Stimulated activated CD8-positive, alpha-beta memory T cell treated with anti-CD3 and anti-CD28 coated beads, Interleukin-4, amount 100 ng/mL, for 4 hours (primary cell): ENCODE data around the gene MROH9.

ENCODE experiments used
- DNase-seq, 2 donors: peaks; one replicate each; pipeline ENCODE4 v3.0.0-alpha.2; 2020; ENCODE audit warnings: low read depth in 2 of 2, low spot score in 1 of 2

MROH9 gene

GRCh38 chr1:171081314-171081753 lies 146.0 kb downstream of the MROH9 start:
- no peak for DNase-seq

DNA sequence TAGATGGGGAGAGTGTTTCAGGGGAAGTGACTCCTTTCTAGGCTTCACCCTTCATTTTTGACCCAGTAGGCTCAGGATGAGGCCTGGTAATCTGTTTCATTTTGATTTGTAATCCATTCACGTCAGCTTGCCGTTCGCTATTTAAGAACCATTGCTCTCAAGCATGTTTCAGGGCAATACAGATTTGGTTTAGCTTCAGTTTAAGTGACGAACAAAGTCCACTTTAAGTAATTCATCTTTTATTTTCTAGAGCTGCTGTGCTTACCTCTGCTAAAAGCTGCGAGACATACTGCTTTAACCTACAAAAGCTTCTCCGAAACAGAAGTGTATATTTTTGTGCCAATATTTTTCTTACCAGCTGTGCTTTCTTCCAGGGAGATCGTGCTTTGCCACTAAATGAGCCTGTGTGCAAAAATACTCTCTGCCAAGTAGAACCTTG lies 146.4 kb downstream of the MROH9 start:
- no peak for DNase-seq

GRCh38 chr1:171082606-171083005 lies 147.3 kb downstream of the MROH9 start:
- no peak for DNase-seq

DNA sequence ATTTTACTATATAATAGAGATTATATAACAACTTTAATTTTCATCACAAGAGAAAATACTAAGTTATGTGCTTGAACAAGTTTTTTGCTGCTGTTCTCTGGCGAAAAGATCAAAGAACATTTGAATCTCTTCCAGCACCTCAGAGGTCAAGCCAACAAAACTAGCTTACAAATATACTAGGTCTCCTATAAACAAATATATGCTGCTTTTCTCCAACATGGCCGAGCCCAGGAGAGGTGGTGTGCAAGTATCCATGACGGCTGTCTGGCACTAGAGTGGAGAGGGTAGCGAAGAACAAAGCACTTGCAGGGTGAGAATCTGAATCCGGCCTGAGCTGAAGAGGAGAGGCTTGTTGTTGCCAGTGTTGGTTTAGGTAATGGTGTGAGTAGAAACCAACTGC lies 147.9 kb downstream of the MROH9 start:
- no peak for DNase-seq

DNA sequence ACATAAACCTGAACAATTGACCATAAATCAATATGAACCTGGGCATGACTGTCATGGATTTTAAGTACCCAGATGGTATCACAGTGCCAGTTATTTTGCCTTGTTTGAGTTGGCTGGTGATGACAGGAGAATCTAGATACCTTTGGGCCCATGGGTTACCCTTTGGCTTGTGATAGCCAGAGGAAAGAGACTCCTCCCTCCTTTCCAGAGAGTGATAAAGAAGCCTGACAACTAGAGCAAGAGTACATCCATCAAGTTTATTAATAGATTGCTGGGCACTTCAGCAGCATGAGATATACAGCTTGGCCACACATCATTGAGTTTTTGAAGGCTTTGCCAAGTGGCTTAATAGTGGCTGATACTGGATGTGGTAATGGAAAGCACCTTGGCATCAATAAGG lies 148.8 kb downstream of the MROH9 start:
- DNase-seq, result no peak

- no peak for DNase-seq
Measured at GRCh38 chr1:171084870-171085269, 149.5 kb downstream of the MROH9 start.

DNA sequence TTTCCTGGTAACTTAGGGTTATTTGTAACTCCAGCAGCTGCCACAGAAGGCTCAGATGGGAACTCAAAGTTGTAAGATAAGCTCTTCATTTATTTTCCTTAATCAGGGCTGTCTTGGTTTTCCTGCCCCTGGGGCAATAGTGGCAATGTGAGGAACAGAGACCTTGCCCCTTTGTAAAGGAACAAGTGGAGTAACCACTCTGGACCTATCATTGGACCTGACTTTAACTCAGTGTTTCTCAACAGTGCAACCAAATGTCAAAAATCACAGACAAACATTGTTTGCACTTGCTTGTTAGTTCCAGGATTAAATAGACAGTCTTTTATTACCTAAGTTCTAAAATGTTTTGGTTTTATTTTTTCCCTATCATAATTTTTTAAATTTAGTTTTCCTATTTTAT lies 152.6 kb downstream of the MROH9 start:
- no peak for DNase-seq

DNA sequence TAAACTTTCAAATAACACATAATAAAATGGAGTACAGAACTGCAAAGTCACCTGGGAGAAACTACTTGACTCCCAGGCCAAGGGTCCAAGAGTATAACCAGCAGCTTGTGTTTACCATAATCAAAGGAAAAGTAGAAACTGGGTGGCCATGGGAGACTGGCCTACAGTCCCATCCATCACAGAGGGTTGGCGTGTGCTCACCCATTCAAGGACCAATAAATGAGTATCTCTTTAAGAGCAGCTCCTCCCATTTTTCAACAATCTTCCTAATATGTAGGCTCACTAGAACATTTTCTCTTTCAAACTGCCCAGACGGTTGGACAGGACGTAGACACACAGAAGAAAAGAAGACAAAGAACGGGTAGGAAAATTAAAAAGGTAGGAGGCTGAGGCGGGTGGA lies 155.3 kb downstream of the MROH9 start, which contains the start of gene FMO3:
FMO3 (plus strand) TSS at position 302 of the 400 bp plus-strand sequence. CDS start 1,754 bp downstream, outside the sequence.
- DNase-seq, result no peak

DNA sequence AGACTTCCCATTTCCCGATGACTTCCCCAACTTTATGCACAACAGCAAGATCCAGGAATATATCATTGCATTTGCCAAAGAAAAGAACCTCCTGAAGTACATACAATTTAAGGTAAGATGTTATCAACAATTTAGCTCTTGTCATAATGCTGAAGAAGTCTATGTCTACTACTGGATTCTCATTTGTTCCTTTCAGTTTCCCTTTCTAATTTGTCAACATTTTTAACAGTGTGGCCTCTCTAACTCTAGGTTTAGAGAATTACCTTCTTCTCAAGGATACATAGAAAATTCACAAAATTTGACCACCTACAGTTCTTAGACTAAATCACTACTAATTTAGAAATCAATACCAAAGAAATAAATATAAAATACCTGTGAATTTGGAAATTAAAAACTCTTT lies 168.5 kb downstream of the MROH9 start:
- DNase-seq, result no peak

DNA sequence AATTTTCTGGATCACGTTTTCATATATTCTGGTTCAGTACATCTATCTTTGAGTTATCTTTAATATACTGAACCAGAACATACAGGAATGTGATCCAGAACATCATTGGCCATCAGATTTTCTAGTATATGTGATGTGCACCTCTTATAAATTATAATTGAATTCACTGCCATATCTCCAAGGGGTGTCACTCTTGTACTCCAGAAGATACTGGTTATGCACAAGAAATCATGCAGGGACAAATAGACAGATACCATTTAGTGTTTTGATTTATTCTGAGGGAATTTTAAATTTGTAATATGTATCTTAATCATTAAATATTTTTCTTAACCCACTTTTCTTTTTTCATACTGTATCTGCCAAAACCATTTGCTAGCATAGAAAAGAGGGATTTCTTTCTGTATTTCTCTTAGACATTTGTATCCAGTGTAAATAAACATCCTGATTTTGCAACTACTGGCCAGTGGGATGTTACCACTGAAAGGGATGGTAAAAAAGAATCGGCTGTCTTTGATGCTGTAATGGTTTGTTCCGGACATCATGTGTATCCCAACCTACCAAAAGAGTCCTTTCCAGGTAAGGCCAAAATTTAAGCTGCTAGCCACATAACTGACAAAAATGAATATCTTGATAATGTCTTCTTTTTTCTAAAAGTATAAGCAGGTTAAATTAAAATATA lies 172.1 kb downstream of the MROH9 start:
- no peak for DNase-seq

DNA sequence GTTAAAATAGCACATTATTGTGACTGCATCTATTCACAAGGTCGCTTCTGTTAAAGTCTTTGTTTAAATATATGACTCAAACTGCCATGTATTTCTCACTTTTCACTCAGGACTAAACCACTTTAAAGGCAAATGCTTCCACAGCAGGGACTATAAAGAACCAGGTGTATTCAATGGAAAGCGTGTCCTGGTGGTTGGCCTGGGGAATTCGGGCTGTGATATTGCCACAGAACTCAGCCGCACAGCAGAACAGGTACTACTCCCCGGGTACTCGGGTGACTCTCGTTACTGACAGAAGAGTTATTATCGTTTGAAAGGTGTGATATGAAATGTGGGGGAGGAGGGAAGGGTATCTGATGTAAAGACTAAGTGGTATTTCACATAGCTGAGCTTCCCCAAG lies 172.6 kb downstream of the MROH9 start:
- DNase-seq, result no peak

- no peak for DNase-seq
Measured at GRCh38 chr1:171109966-171110365, 174.6 kb downstream of the MROH9 start.

DNA sequence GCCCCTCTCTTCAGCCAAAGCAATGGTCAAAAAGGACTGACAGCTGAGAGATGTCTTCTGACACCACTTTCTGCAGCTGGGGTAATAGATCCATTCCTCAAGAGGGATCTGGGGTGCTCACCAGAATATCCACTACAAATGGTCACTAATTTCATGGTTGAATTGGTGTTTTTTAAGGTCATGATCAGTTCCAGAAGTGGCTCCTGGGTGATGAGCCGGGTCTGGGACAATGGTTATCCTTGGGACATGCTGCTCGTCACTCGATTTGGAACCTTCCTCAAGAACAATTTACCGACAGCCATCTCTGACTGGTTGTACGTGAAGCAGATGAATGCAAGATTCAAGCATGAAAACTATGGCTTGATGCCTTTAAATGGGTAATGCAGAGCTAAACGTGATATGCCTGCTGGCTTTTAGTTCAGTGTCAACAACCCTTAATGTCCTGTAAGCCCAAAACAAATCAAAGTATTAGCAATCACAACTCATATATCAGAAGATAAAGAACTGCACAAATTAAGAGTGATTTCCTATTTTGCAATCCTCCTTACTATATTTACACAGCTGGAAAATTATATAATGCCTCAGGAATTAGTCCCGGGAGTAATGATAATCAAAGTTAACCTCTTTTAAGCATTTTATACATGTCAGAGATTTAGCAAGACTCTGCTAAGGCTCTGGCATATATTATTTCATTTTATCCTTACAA lies 175.4 kb downstream of the MROH9 start:
- DNase-seq, result no peak

- no peak for DNase-seq
Measured at GRCh38 chr1:171112119-171112518, 176.8 kb downstream of the MROH9 start.

DNA sequence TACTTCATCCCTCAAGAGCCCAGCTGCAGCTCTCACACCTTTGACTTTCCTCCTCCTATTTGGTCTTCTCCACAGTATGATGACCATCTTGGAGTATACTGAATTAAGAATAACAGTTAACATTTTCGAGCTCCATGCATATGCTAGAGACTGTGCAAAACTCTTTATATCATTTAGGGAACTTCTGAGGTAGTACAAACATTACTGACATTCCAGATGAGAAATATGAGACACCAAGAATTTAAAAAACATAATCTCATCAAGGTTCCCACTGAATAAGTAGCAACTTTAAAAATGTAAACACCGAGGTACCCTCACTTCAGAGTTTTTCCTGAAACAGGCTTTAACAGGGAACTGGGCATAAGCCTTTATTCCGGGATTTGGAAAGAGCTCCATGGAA lies 178.0 kb downstream of the MROH9 start:
- DNase-seq, result no peak
